Mammary epithelial cell (primary cell): Measurements from ENCODE around the gene ELAC2.

Experiments
- EZH2 ChIP-seq: IDR thresholded peaks from 2 replicates; pipeline ENCODE4 v1.6.1; 2012; ENCODE audit warnings: low read length, inconsistent platforms, borderline replicate concordance
- TF ChIP-seq, protein P1 (sequence below), 2 donors: IDR thresholded peaks in 1 of 2; conservative IDR thresholded peaks in 1 of 2; 2 replicates each; pipeline ENCODE4 v1.5.1; 2011 to 2012; ENCODE audit warnings: inconsistent platforms in 2 of 2, low read length in 2 of 2, mild to moderate bottlenecking in 2 of 2, control low read depth in 1 of 2, low read depth in 1 of 2; ENCODE audit not compliant: insufficient read depth in 1 of 2; ENCODE audit errors: extremely low read depth in 1 of 2

DNA sequence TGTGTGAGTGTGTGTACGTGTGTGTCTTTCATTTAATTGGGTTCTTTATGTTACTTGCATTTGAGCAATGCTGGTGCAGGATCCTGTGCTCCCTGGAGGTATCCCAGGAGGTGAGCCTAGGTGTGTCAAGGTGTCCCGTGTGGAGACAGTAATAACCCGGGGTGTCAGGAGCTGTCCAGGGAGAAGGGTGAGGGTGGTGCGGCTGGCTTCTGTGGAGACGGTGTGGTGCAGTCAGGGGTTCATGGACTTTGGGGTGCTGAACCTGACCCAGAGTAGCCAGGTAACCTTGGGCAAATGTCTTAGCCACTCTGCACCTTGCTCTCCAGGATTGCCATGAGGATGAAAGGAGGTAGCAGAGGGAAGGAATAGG lies 7.4 kb upstream of the ELAC2 start:
- TF ChIP-seq, protein P1, sequence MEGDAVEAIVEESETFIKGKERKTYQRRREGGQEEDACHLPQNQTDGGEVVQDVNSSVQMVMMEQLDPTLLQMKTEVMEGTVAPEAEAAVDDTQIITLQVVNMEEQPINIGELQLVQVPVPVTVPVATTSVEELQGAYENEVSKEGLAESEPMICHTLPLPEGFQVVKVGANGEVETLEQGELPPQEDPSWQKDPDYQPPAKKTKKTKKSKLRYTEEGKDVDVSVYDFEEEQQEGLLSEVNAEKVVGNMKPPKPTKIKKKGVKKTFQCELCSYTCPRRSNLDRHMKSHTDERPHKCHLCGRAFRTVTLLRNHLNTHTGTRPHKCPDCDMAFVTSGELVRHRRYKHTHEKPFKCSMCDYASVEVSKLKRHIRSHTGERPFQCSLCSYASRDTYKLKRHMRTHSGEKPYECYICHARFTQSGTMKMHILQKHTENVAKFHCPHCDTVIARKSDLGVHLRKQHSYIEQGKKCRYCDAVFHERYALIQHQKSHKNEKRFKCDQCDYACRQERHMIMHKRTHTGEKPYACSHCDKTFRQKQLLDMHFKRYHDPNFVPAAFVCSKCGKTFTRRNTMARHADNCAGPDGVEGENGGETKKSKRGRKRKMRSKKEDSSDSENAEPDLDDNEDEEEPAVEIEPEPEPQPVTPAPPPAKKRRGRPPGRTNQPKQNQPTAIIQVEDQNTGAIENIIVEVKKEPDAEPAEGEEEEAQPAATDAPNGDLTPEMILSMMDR (conservative IDR thresholded peaks at IDR 0.05 in 1 of 2, IDR thresholded peaks at IDR 0.05 in 1 of 2; ENCODE audit: extremely low read depth in 1 of 2, insufficient read depth in 1 of 2, low read depth in 1 of 2, low read length in 2 of 2): no peak
- TF ChIP-seq EZH2: no peak
